Thyroid gland (tissue), 4 donors: Measurements from ENCODE around the gene SBK1.

Experiments
- CTCF ChIP-seq, 6 experiments: fragments of 200-600 bp in 3 of 6; fragments of 450-650 bp in 3 of 6; sonication (generic) in 3 of 6; IDR thresholded peaks; one replicate each; pipeline ENCODE4 v1.5.1; 2016 to 2019; ENCODE audit warnings: antibody characterized with exemption in 6 of 6, mild to moderate bottlenecking in 2 of 6, inconsistent platforms in 1 of 6, moderate library complexity in 1 of 6
- POLR2A ChIP-seq, 2 donors: fragments of 450-650 bp; IDR thresholded peaks; one replicate each; pipeline ENCODE4 v1.6.1; 2017; ENCODE audit warnings: antibody characterized with exemption in 2 of 2, mild to moderate bottlenecking in 2 of 2, moderate library complexity in 1 of 2

DNA sequence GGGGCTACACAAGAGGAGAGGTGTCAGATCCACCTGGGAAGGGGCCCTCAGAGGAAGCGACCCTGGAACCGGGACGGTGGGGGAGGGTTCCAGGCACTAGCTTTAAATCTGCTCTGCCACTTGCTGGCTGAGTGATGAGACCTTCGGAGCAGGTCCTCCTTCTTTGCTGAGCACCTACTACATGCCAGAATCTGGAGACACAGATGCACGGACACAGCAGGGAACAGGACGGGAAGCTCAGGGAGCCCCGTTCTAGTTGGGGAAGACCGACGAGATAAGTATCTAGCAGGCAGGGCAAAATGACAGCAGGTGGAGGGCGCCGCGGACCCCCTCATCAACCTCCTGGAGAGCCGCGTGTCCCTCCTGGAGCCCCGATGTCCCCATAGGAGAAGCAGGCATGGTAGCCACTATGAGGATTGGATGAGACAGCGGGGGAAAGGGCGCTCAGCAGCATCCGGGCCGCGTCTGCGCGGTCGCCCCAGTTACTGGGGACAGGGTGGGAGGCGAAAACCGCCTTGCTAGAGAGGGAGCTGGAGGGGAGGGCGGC is 27.2 kb downstream of the SBK1 start:
- no peak for TF ChIP-seq CTCF (IDR thresholded peaks at IDR 0.05)
- TF ChIP-seq POLR2A (IDR thresholded peaks at IDR 0.05): no peak
